HG03521 (cell line): ENCODE results near the gene SH3PXD2A.

Experiments used
- ATAC-seq: cut with Tn5 transposase; IDR thresholded peaks from one replicate; pipeline ENCODE4 v1.9.1; 2021; ENCODE audit warnings: mild to moderate bottlenecking, moderate library complexity; ENCODE audit not compliant: unreplicated experiment

SH3PXD2A gene

GRCh38 chr10:103551619-103552602 is 303.5 kb downstream of the SH3PXD2A start:
- no peak for ATAC-seq

- no peak for ATAC-seq
These were observed 305.1 kb downstream of the SH3PXD2A start for GRCh38 chr10:103550229-103550628.

GRCh38 chr10:103549349-103549685 is 306.1 kb downstream of the SH3PXD2A start:
- ATAC-seq = no peak

- ATAC-seq = no peak
These were observed 306.6 kb downstream of the SH3PXD2A start for GRCh38 chr10:103548581-103549348.

GRCh38 chr10:103548006-103548405 is 307.4 kb downstream of the SH3PXD2A start:
- ATAC-seq = no peak

GRCh38 chr10:103547391-103547946 is 307.9 kb downstream of the SH3PXD2A start:
- no peak for ATAC-seq

DNA sequence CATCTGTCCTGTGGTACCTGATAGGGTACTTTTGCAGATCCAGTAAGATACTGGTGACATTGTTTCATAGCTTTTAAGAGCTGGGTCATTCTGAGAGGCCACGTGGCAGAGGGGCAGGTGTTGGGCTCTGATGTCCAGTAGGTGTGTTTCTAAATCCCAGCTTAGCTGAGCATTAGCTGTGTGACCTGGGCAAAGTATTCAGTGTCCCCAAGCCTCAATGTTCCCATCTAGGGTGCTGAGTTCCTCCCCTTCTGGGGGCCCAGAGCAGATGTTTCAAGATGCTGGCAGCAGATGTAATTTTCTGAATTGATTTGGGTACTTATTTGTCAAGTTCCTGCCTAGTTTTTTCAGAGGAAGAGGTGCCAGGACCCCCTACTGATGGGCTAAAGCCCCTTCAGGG is 309.0 kb downstream of the SH3PXD2A start:
- no peak for ATAC-seq

- ATAC-seq = no peak
These were observed 309.6 kb downstream of the SH3PXD2A start for GRCh38 chr10:103545771-103546281.

GRCh38 chr10:103545366-103545765 is 310.0 kb downstream of the SH3PXD2A start:
- no peak for ATAC-seq

- ATAC-seq = no peak
These were observed 310.6 kb downstream of the SH3PXD2A start for GRCh38 chr10:103544657-103545310.
